Right ventricle myocardium inferior (tissue), 1 donor: ENCODE measurements around the gene PXMP4. TPM values are rescaled to one million over a fixed set of nuclear protein-coding genes. Genes with fewer than 3 reads are reported as not detected.

Experiments
- ATAC-seq: fragments of 200-7000 bp; cut with Tn5 transposase; one replicate; pipeline ENCODE4 v1.9.1; 2020; ENCODE audit warnings: mild to moderate bottlenecking, moderate library complexity
- DNase-seq: peaks from one replicate; pipeline ENCODE4 v3.0.0; 2021; ENCODE audit errors: missing footprints
- intact Hi-C: fragments of 100-400 bp; cut with DNase I; formaldehyde crosslinking; loops from one replicate; pipeline ENCODE4 v1.11.0; 2022
- total RNA-seq: library from RNA; stranded (reverse); fragmentation: NEBNext Ultra II Directional; extraction: Animal tissue kit (Norgen Biotek cat#: 25700); gene quantifications from one replicate; pipeline ENCODE4 v1.2.1, GENCODE V29; 2021
- donor health status: DM: no; HTN: yes; CAD: no; lungs with severe emphysema.

The PXMP4 gene
- total RNA-seq, 1 donor from 2014 or later, result 11.4 TPM

DNA sequence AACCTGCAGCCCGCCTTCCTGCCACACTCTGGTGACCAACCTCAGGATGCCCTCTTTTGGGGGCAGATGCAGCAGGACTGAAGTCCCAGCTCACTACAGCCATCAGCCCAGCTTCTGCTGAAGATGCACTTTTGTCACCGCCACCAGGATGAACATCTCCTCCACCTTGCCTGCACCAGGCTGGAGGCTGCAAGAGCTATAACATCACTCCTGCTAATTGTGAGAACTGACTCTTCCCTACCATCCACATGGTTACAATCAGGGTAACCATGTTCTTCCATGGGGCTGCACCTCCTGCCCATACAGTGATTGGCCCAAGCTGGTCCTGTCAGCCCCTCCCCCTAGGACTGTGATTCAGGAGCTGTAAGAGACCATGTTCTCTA lies 55.4 kb downstream of the PXMP4 start:
- ATAC-seq (no peak), DNase-seq (peak; percentile 13)
- intact Hi-C loops, result no loop called here

- intact Hi-C loops, result no loop called here
- no peak for ATAC-seq
- no peak for DNase-seq
Measured at GRCh38 chr20:33664085-33664761, 55.9 kb downstream of the PXMP4 start.

DNA sequence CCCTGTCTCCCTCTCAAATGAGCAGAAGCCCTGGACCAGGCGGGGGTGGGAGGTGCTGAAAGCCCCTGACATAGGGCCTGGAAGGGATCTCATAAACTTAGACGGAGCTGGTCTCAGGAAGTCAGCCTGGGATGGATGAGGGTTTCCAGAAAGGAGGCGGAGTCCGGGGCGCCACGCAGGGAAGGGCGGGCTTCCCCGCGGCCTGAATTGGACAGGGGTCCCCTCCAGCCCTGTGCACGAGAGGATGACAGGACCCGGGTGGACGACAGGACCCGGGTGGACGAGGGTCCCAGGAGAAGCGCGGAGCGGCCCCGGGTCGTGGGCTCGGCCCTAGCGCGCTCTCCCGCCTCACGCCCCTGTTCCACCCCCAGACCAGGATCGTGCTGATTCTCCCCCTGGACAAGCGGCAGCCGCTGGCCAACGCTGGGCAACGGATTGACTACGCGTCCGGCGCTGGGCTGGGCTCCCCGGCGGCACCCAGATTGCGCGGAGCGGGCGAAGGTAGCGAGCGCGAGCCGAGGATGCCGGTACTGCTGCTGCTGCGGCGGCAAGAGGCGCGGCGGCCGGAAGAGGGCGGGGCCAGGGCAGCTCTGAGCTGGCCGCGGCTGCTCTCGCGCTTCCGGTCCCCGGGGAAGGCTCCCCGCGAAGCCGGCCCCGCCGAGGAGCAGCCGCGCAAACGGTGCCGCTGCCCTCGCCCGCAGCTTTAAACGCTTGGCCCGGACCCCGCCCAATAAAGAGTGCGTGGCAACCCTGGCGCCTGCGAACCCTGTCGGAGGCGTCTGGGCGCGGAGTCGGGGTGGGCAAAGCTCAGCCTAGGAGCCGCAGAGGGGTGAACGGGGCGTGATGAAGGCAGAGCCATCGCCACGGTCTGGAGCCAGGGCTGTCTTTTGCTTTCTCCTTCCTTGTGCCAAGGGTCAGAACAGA lies 56.7 kb downstream of the PXMP4 start:
- peak; percentile 55 for ATAC-seq
- peak; percentile 94 for DNase-seq
- intact Hi-C loops, result no loop called here

DNA sequence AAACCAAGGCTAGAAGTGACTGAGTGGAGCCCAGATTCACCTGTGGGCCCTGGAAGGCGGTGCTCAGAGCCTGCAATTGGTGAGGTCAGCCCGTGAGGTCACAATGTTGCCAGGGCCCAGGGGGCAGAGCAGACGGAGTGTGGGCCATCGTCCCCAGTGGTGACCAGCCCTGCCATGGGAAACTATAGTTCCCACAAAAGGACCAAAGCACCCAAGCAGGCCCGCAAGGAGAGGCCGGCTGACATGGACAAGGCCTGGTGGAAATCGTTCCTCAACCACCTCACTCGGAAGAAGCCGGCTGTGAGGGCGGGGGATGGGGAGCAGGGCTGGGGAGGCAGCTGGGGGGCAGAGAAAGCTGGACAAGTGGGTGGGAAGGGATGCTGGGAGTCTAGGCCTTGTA lies 57.9 kb downstream of the PXMP4 start, which contains the start of gene C20orf144:
TSS of gene C20orf144 (plus strand) at position 156 of the 400 bp plus-strand sequence. CDS start at position 175, 19 bp downstream.
- DNase-seq, result peak; percentile 31
- ATAC-seq, result no peak
- intact Hi-C loops, result no loop called here

DNA sequence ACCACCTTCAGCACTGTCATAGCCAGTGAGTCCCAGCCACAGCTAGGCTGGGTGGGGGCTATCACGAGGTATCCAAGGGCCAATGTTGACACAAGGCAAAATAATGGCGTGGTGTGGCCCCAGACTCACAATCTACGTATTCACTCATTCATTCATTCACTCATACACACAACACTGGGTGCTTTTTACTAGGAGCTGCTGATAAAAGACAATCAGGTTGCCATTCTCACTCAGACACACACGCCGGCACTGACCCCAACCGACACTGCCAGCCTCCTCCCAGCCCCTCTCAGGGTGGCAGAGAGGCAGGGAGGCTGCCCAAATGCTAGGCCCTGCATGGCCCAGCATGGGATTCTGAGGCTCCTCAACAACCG lies 59.4 kb downstream of the PXMP4 start:
- ATAC-seq, result no peak
- peak; percentile 32 for DNase-seq
- intact Hi-C loops, result no loop called here

DNA sequence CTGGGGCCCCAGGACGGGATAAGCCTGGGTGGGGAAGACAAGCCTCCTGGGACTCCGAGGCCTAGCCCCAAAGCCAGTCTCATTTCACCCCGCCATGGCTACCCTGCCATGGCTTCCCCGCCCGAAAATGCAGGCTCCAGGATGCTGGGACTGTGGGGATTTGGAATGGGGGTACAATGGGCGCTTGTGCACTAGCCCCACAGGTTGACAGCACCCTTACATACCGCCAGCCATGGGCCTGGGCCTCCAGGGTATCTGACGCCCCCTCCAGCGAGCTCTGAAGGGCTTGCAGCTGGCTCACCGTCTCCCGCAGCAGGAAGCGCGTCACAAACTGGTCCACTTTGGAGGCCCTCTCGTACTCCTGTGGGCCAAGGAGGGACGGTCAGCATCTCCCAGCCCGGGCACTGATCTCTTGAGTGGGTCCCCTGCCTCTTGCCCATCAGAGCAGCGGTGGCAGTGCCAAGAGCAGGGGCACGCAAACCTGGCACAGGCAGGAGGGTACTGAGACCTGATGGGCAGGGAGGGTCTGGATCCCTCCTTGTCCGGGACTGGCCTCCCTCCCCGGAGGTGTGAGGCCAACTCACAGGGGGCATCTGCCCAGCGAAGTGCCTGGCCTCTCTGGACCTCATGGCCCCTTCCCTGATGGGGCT lies 60.0 kb downstream of the PXMP4 start:
- peak; percentile 53 for DNase-seq
- intact Hi-C loops, result no loop called here
- ATAC-seq, result no peak

DNA sequence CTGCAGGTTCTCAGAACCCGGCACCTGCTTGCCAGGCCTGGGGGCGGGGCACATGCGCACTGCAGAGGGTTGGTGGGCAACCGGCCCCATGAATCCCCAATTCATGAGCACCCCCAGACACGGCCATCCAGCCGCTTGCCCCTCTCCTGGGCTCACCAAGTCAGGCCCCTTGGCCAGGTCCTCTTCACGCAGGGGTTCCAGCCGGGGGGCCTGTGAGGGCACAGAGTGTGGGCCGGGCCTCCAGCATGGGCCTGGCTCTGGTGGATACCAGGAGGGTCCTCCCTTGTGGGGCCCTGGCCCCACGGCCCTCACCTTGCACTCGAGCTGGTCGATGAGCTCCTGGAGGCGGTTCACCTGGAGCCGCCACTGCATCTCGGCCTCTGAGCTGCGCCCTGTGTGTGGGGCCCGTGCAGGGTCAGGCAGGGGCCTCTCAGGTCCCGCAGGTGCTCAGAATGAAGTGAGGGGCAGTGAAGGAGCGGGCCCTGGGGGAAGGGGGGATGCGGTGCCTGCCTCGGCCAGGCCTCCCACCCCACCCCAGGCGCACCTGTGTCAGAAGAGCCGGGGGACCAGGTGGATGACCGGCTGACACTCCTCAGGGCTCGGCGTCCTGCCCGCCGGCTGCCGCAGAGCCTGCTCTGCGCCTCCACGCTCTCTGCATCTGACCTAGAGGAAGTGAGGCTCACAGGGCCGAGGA lies 60.6 kb downstream of the PXMP4 start:
- intact Hi-C loops, result no loop called here
- ATAC-seq, result no peak
- DNase-seq, result peak; percentile 56

DNA sequence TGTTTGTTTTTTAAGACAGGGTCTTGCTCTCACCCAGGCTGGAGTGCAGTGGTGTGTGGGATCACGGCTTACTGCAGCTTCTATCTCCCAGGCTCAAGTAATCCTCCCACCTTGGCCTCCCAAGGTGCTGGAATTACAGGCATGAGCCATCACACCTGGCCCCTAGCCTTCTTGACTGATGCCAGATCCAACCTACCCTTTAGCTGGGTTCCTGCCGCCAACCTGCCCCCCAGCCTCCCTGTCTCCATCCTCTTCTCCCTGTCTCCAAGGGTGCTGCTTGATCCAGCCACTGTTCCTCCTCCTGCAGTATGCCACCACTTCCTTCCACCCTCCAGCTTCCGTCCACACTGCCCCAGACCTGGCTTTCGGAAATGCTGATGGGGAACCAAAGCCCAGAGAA lies 61.2 kb downstream of the PXMP4 start:
- intact Hi-C loops, result no loop called here
- no peak for ATAC-seq
- DNase-seq, result no peak

- intact Hi-C loops, result no loop called here
- peak; percentile 26 for DNase-seq
Measured at GRCh38 chr20:33658510-33658909, 61.6 kb downstream of the PXMP4 start.

DNA sequence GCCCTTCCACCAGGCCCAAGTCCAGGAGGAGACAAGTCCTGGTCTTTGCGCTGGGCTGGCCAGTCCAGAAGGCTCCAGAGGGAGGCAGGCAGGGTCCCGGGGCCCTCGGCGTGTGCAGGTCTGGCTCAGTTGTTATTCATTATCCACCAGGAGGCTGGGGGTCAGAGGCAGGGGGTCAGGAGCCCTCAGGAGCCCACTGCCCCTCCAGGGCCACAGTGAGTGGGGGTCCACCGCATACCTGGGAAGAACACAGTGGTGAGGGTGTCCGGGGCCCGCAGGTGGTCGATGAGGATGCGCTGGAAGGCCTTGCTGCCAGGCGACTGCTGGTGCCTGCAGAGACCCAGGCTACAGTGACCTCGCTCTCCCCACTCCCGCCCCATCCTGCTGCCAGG lies 62.4 kb downstream of the PXMP4 start:
- ATAC-seq, result no peak
- peak; percentile 65 for DNase-seq
- intact Hi-C loops, result no loop called here

More at GRCh38 chr20:33658510-33658909, 61.6 kb downstream of the PXMP4 start:
- ATAC-seq, result no peak

GRCh38 chr20:33656783-33657703 lies 63.1 kb downstream of the PXMP4 start:
- intact Hi-C loops, result no loop called here

DNA sequence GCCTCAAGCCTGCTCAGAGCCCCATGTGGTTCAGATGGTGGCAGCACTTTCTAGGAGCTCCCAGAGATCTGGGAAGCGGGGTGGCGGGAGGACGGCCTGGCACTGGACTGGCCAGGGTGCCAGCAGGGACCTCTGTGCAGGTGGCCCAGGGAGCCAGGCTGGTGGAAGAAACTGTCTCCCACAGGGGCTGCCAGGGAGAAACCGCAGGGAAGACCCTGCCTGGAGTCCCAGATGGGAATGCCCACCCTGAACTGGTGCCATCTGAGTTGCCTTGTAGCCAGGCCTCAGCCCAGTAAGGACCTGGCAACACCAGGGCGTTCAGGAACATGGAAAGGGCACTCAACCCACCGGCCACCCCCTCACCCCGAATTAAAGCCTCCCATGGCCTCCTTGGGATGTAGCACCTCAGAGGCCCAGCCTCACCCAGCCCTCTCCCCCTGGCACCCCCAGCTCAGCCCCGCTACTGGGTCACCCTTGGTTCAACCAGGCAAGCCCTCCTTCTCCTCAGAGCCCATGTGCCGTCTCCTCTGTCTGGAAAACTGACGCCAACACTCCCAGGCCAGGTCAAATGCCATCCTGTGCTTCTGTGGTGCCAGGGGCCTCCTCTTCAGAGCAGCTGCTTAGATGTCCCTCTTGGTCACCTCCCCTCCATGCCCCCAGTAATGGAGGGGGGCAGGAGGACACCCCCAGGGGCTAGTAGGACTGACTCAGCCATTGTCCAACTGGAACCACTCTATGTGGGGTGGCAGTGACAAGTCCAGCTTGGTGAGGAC lies 63.9 kb downstream of the PXMP4 start:
- intact Hi-C loops, result no loop called here
- DNase-seq, result peak; percentile 20
- no peak for ATAC-seq

More at GRCh38 chr20:33656783-33657703, 63.1 kb downstream of the PXMP4 start:
- peak; percentile 39 for DNase-seq
- ATAC-seq, result no peak

- peak; percentile 13 for DNase-seq
- ATAC-seq, result no peak
- intact Hi-C loops, result no loop called here
Measured at GRCh38 chr20:33655164-33655563, 64.9 kb downstream of the PXMP4 start.

GRCh38 chr20:33654680-33655161 lies 65.4 kb downstream of the PXMP4 start:
- DNase-seq (peak; percentile 53), ATAC-seq (no peak)
- intact Hi-C loops, result no loop called here

- intact Hi-C loops, result loop anchor here (2.0 kb wide), 1 partner anchor 197 kb away; no protein-coding TSS in a partner anchor
- ATAC-seq (peak; percentile 6), DNase-seq (peak; percentile 28)
Measured at GRCh38 chr20:33653900-33654596, 66.1 kb downstream of the PXMP4 start.

DNA sequence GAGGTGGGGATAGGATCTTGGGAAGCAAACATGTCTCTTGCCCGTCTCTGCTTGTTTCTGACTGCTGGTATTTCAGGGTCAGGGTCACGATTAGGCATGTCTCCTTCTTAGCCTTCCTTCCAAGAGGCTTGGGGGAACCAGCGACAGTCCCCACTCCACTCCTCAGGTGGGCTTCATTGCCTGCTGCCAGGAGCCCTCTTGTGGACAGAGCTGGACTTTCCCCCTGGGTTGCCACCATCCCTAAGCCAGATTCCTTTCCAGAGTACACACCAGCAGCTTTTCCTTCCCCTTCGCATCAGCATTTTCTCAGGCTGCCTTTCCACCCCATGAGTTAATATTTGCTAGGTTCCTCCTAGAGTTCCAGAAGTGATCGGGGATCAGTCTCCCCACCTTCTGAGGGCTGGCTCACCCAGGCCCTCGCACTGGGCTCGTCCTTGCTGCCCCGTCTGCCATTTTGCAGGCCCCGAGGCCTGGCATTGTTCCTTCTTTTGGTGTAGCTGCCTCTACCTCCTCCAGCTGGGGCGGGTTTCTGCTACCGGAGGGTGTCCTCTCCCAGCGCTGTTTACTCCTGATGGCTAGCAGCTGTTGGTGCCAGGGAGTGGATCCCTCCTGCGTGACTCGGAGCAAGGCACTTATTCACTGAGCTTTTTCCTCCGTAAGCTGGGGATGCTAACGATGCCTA lies 66.8 kb downstream of the PXMP4 start:
- intact Hi-C loops, result loop anchor here (2.0 kb wide), 1 partner anchor 197 kb away; no protein-coding TSS in a partner anchor
- ATAC-seq (peak; percentile 52), DNase-seq (peak; percentile 67)
